NCI-H187 (cell line): ENCODE data around the gene DNAJC4.
A peak's percentile ranks its signal among the peaks of the same experiment; 100 is the strongest.

ENCODE experiments used
- DNase-seq, 2 experiments: peaks; one replicate each; lab custom pipeline; 2025; lab: John Stamatoyannopoulos, UW

DNAJC4 gene

DNA sequence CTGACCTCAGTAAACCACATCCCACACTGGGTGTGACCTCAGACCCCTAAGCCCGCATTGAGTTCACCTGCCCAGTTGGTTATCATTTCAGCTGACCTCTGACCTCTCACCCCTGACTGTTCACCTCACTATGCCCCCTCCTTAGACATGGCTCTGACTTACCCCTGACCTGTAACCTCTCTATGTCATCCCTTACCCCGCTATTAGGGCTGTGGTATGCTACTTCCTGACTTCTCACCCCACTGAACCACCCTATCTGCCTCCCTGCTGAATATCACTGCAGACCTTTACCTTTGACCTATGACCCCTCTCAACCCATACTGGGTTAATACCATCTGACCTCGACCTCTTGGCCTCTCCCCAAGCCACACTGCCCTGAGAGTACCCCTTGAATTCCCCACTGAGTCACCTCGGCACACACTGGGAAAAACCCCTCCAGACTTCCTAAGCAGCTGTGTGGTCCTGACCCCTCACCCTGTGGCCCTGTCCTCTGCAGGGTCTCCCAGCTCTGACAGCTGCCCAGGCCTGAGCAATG lies 29.3 kb downstream of the DNAJC4 start:
- no peak for DNase-seq

DNA sequence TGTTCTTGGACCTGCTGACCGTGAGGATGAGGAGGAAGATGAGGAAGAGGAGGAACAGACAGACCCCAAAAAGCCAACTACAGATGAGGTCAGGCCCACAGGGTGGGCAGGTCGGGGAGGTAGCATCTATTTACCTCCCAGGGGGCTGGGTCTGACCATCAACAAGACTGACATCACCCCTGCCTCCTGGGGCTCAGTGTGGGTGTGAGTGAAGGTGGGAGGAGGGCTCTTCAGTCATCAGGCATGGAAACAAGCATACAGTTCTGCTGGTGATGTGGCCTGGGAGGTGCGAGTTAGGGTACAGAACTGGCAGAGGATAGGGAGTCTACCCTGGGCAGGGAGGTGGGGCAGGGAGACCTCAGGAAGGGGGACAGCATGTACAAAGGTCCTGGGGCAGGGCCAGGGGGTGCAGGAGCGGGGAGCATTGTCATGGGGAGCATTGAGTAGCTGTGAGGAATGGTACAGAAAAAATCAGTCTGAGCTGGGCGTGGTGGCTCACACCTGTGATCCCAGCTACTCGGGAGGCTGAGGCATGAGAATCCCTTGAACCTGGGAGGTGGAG lies 29.9 kb downstream of the DNAJC4 start:
- DNase-seq: no peak

GRCh38 chr11:64261556-64262080 lies 31.3 kb downstream of the DNAJC4 start:
- no peak for DNase-seq

GRCh38 chr11:64262271-64263002 lies 32.1 kb downstream of the DNAJC4 start:
- no peak for DNase-seq

GRCh38 chr11:64263021-64263946 lies 32.9 kb downstream of the DNAJC4 start:
- no peak for DNase-seq

DNA sequence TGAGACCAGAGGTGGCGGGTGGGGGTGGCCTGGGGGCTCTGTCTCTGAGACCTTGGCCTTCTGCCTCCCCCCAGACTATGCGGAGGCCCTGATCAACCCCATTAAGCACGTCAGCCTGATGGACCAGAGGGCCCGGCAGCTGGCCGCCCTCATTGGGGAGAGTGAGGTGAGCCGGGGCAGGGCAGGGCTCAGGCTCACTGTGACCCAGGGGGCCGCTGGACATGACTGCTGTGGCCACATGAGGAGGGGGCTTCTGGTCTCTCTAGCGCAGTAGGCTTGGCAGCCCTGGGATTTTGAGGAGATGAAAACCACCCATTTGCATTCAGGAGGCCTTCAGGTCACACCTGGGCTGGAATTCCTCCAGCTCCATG lies 33.6 kb downstream of the DNAJC4 start:
- DNase-seq: no peak

DNA sequence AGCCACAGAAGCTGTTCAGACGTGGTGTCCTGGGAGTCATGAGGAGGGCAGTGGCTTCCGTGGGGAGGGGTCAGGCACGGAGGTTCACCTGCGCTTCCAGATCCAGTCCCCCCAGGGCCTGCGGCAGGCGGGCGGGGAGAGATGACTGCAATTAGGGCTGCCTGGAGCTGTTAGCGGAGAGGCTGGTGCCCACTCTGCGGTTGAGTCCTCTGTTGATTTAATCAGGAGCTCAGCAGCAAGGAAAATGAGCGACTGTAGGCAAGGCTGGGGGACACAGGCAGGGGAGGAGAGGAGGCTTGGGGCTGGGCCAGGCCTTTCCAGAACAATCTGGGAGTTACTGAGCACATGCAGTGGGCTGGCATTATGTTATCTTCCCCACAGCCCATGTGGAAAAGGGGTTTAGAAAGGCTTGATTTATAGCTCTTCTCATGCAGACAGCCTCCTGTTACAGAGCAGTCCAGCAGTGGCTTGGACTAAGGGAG lies 34.1 kb downstream of the DNAJC4 start:
- DNase-seq: no peak

DNA sequence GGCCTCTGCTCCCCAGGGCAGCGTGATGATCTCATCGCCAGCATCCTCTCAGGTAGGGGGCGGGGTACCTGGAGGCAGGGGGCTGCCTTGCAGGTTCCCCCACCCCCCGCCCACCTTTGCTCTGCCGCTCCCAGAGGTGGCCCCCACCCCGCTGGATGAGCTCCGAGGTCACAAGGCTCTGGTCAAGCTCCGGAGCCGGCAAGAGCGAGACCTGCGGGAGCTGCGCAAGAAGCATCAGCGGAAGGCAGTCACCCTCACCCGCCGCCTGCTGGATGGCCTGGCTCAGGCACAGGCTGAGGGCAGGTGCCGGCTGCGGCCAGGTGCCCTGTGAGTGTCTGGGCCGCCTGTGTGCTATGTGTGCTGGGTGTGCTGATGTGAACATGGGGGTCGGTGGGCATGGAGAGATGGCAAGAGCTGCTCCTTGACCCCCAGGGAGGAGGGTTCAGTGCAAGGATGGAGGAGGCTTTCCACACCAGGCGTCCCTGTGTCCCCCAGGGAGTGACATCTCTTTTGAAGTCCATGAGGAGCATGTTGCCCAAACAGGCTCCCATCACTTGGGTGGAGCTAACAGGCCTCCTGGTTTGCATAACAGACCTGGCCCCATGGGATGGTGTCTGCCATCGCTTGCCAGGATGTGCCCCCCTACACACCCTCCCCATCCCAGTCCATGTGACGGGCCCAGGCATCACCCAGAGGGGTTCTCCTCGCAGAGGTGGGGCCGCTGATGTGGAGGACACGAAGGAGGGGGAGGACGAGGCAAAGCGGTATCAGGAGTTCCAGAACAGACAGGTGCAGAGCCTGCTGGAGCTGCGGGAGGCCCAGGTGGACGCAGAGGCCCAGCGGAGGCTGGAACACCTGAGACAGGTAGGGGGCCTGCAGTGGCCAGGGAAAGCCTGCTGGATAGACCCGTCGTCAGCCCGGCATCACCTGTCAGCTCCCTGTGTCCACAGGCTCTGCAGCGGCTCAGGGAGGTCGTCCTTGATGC lies 35.1 kb downstream of the DNAJC4 start:
- DNase-seq: no peak

DNA sequence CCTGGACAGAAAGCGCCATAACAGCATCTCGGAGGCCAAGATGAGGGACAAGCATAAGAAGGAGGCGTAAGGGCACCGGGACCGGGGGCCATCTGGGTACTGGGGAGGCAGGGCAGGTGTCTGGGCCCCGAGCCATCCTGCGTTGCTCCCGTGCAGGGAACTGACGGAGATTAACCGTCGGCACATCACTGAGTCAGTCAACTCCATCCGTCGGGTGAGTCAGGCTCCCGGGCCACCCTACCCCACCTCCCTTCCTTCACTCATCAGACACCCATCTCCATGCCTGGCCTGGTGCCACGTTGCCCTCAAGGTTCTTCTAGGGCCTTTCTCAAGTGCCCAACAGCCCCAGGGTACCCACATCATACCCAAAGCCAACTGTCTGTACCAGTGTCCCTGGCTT lies 36.0 kb downstream of the DNAJC4 start:
- DNase-seq: no peak

DNA sequence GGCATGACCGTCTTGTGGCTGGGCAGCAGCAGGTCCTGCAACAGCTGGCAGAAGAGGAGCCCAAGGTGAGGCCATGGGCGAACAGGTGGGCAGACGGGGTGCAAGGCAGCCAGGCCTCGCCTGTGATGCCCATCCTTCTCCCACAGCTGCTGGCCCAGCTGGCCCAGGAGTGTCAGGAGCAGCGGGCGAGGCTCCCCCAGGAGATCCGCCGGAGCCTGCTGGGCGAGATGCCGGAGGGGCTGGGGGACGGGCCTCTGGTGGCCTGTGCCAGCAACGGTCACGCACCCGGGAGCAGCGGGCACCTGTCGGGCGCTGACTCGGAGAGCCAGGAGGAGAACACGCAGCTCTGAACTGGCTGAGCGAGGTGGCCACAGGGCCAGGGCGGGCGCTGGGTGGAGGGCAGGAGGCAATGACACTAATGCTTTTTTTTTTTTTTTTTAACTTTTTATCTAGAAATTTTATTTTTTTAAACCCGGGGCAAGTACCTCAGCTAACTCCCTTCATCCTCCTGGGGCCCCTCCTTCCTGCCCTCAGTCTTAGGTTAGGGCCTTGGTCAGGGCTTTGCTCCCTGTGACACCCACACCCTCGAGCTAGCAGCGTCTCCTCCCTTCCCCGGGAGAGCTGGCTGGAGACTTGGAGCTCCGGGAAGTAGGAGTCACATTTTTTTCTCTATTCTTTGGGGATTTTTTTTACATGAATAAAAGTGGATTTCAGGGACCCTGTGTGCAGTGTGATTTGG lies 37.0 kb downstream of the DNAJC4 start:
- DNase-seq: no peak

- DNase-seq: no peak
Measured at GRCh38 chr11:64268025-64268892, 37.9 kb downstream of the DNAJC4 start.

DNA sequence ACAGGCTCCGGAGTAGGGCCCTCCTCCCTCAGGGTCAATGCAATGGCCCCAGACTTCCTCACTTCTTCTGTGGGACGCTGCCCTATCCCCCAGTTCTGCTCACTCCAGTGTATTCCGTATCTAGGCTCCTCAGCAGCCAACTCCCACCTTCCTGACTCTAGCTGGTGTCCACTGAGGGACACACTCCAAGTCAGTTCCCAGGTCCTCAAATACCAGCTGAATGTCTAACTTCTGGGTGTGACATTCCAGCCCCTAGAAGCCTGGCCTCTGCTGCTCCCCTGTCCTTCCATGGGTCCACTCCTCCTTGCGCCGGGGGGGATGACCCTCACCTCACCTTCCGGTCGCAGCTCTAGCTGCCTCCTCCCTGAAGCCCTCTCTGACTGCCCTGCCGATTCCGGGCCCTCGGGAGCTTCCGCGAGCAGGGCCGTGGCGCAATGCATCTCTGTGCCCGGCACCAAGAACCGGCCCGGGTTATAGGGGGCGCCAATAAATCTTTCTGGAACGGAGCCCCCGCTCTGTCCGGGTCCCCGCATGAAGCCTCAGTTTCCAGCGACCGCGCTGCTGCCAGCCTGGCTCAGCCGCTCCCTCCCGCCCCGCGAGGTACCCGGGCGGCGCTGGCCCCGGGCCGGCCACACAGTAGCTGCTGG lies 38.7 kb downstream of the DNAJC4 start:
- DNase-seq: no peak

DNA sequence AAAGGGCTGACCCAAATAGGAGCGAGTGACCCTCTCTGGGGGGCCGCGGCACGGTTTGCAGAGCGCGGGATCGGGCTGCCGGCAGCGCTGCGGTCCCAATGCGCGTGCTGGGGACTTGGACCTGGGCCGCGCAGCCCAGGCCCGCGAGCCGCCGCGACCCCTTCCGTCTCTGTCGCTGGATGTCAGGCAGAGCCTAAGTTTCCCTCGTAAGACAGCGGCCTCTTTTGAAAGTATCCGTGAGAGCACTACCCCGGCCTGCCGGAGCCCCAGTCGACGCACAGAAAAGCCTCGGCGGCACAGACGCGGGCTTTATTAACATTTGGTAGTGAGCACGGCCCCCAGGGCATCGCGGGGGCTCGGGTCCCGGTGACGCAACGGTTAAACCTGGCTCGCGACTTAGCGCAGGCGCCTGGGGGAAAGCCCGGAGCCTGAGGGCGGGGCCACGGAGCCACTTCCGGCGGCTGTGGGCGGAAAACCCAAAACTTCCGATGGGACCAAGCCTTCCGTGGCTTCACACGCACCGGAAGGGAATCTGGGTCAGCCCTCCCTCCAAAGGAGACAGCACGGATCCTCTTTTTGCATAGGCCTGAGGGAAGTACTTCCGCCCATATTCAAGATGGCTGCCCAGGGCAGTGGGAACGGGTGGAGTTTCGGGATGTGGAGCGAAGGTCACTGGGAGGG lies 39.3 kb downstream of the DNAJC4 start:
- peak; percentile 97 to 98 for DNase-seq

DNA sequence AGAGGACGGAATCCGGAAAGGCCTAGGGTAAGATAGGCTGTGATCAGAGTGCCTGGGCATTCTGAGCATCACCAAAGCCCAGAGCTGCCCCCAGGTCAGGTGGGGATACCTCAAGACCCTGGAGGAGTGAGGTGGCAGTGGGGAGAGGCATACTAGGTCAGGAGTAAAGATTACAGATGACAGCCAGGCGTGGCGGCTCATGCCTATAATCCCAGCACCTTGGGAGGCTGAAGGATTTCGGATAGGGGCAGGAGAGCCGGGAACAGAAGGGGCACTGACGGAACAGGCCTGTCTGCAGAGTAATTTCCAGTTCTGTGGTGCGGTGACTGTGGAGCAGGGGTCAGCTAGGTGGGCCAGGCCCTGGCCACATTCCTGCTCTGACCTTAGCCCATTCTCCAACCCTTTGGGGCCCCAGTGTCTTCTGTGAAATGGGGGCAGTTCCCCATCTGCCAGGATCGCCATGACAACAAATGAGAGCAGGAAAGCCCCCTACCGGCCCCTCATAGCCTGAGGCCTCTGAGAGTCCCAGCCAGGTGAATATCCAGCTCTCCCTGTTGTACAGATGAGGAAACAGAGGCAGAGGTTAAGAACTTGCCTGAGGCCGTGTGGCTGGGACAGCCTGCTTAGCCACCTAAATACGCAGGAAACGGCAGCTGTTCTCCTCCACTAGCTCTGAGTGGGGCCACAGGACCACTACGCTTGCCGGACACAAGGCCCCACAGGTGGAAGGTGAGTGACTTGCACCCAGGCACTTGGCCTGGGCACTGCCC lies 44.9 kb downstream of the DNAJC4 start:
- no peak for DNase-seq

GRCh38 chr11:64275841-64276240 lies 45.5 kb downstream of the DNAJC4 start:
- no peak for DNase-seq

- no peak for DNase-seq
Measured at GRCh38 chr11:64276653-64277431, 46.5 kb downstream of the DNAJC4 start.
